Effector memory CD8-positive, alpha-beta T cell (primary cell): ENCODE data around the gene MARCHF3.
"Not testable (repeated sequence)": the region's sequence is repeated elsewhere in the genome, so short reads cannot be mapped to it uniquely, and the experiment has no call there.

Source experiments
- ATAC-seq: fragments of 150-1000 bp; cut with Tn5 transposase; replicated peaks from 2 replicates; pipeline ENCODE4 v1.10.0; 2021; ENCODE audit warnings: mild to moderate bottlenecking, moderate library complexity
- DNase-seq, 3 experiments: peaks; one replicate each; pipeline ENCODE4 v3.0.0; 2021
- H3K27ac Mint-ChIP-seq, 2 donors: one replicate each; pipeline ENCODE4 v1.8.0; 2022; ENCODE audit warnings: mild to moderate bottlenecking in 2 of 2, mixed read lengths in 2 of 2, moderate library complexity in 2 of 2
- H3K27me3 Mint-ChIP-seq, 2 donors: one replicate each; pipeline ENCODE4 v1.8.0; 2022; ENCODE audit warnings: mixed read lengths in 2 of 2
- H3K36me3 Mint-ChIP-seq: one replicate; pipeline ENCODE4 v1.8.0; 2022; ENCODE audit warnings: mild to moderate bottlenecking, moderate library complexity, mixed read lengths; ENCODE audit not compliant: insufficient read depth
- H3K4me1 Mint-ChIP-seq, 2 donors: one replicate each; pipeline ENCODE4 v1.8.0; 2022; ENCODE audit warnings: low read depth in 2 of 2, mixed read lengths in 2 of 2
- H3K4me3 Mint-ChIP-seq, 2 donors: one replicate each; pipeline ENCODE4 v1.8.0; 2022; ENCODE audit warnings: mild to moderate bottlenecking in 2 of 2, mixed read lengths in 2 of 2, moderate library complexity in 2 of 2
- H3K9me3 Mint-ChIP-seq, 2 donors: one replicate each; pipeline ENCODE4 v1.8.0; 2022; ENCODE audit warnings: mixed read lengths in 2 of 2

The MARCHF3 gene

DNA sequence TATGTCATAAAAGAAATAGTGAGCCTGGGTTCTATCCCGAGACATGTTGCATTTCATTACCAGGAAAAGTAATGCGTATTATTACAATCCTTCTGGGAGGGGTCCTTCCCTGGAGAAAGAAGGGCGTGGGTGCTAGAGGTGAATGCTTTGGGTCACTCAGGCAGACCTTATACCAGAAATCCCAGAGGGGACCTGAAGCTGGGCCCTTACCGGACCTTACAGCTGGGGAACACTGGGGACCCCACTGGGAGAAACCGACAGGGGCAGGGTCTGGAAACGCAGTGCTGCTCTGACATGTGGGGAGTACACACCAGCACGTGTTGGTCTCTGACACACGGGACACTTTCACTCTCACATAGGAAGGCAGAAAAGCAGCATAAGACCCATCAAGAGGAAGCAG, 182.1 kb downstream of the MARCHF3 start:
- no peak overlapping the region for H3K27ac Mint-ChIP-seq
- no peak overlapping the region for H3K4me3 Mint-ChIP-seq
- no peak for DNase-seq
- H3K36me3 Mint-ChIP-seq: peaks cover 3% of the 10 kb centered on the region
- H3K9me3 Mint-ChIP-seq: no peaks in the 10 kb centered on the region
- no peak for ATAC-seq
- peaks cover 20 to 33% of the 10 kb centered on the region in 2 donors for H3K4me1 Mint-ChIP-seq
- no peaks in the 10 kb centered on the region for H3K27me3 Mint-ChIP-seq

DNA sequence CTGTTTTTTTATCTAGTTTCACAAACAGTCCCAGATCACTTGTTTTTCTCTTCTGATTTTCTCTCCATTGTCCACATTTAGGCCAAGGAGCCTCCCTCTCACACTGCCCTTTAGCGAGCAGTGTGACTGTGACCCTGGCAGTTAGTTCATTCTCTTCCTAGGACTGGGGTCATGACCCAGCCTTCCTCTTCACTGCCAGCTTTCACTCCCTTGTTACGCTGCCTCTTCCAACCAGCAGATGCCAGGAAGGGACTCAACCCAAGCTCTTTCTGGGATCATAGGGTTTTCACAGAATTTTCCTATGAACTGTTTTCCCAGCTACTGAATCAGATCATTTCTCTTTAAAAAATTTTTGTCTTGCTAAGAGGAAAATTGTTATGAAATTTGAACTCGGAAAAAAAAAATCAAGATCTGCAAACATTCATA, 182.5 kb downstream of the MARCHF3 start:
- H3K4me3 Mint-ChIP-seq: no peak overlapping the region
- ATAC-seq (no peak), DNase-seq (no peak)
- peaks cover 16 to 30% of the 10 kb centered on the region in 2 donors for H3K4me1 Mint-ChIP-seq
- H3K27ac Mint-ChIP-seq: no peak overlapping the region
- H3K27me3 Mint-ChIP-seq: no peaks in the 10 kb centered on the region
- H3K36me3 Mint-ChIP-seq: peaks cover 3% of the 10 kb centered on the region
- H3K9me3 Mint-ChIP-seq: no peaks in the 10 kb centered on the region

DNA sequence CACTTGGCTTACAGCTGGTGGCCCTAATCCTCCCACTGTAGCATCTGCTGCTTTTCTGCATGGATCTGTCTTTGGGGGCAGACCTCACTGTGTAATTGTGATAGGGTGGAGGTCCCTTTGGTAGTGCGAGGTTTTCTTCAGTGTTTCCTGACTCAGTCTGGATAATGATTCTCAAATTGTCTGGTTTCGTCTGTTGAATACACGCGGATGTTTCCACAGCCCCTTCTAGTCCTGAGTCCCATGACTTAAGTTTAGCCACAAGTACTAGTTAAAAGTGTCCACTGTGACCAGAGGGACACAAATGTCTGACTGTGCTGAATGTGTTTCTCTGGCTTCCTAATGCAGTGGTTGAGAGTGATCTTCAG, 182.9 kb downstream of the MARCHF3 start:
- Mint-ChIP-seq H3K27me3 (no peaks in the 10 kb centered on the region), H3K4me3 (no peak overlapping the region), H3K9me3 (no peaks in the 10 kb centered on the region), H3K27ac (no peak overlapping the region), H3K4me1 (peaks cover 13 to 26% of the 10 kb centered on the region in 2 donors), H3K36me3 (peaks cover 3% of the 10 kb centered on the region)
- ATAC-seq: no peak
- no peak for DNase-seq

DNA sequence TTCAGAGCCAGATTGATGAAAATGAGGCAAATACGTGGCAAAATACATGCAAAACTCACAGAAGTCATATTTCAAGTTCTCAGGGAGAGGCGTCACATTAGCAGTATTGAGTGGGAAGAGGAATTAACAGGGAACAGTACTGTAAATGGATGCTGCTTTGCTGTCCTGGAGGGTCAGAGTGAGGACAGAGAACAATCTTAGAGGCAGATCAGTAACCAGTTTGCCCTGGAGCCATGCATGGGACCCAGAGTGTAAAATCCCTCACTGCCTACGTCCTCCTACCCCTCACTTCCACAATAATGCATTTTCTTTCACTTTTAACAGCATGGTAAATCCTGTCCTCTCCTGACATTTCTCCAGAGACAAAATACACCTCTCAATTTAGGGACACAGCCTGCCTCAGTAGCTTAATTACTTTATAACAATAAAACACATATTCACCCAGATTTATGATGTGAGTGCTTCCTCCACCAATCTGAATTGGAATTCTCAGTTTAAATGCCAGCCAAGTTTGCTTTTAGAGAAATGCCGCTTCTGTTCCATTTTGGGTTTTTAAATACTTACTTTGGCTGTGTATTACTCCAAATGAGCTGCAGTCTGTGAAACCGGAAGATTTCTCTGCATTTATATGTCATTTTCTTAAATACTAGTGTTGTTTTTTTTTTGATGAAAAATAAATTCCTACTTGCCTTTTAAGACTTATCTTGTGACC, 183.5 kb downstream of the MARCHF3 start:
- no peak overlapping the region for H3K4me3 Mint-ChIP-seq

DNA sequence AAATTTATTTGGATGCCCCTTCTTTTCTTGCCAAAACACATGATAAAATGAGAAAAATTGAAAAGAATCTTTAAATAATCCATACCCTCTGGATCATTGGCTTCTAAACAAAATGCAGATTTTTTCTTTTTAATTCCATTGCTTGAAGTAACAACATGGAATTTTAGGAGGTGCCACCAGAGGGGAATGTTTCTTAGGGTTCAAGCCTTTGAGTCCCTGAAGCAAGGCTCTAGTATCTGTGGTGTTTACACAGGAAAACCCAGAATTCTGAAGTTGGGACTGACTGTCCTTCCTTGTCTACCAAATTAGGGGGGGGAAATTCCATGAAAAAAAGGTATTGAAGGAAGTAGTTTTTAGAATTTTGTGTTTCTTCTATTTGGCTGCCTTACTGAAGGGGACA, 184.0 kb downstream of the MARCHF3 start:
- Mint-ChIP-seq H3K9me3 (no peaks in the 10 kb centered on the region), H3K4me1 (peaks cover 9 to 22% of the 10 kb centered on the region in 2 donors), H3K27me3 (no peaks in the 10 kb centered on the region), H3K36me3 (peaks cover 3% of the 10 kb centered on the region), H3K4me3 (peak overlapping the region in 1 of 2 donors; percentile 43), H3K27ac (peak overlapping the region in 1 of 2 donors; percentile 77)
- no peak for DNase-seq
- ATAC-seq: no peak

More for the DNA sequence above, 183.5 kb downstream of the MARCHF3 start:
- H3K27me3 Mint-ChIP-seq: no peaks in the 10 kb centered on the region
- DNase-seq (no peak), ATAC-seq (no peak)
- no peak overlapping the region for H3K27ac Mint-ChIP-seq
- peaks cover 11 to 24% of the 10 kb centered on the region in 2 donors for H3K4me1 Mint-ChIP-seq
- H3K36me3 Mint-ChIP-seq: peaks cover 3% of the 10 kb centered on the region
- no peaks in the 10 kb centered on the region for H3K9me3 Mint-ChIP-seq

DNA sequence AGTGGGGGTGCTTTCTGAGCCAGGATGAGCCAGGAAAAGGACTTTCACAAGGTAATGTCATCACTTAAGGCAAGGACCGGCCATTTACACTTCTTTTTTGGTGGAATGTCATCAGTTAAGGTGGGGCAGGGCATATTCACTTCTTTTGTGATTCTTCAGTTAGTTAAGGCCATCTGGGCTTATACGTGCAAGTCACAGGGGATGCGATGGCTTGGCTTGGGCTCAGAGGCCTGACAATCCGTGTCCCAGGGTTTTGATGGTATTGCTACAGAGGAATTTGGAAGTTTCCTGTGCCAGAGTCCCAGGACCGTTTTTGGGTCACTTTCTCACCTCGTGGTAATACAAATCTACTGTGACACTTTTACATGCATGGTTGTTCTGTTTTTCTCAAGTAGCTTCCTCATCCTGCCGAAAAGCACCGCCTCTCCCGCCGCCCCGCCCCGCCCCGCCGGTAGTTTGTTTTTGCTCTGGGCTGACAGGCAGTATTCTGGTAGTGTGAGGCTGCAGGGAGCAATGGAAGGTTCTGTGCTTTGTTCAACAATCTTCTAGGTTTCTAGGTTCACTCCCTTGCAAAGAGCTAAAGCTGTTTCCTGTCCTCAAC, 184.8 kb downstream of the MARCHF3 start:
- peak overlapping the region in 1 of 2 donors; percentile 43 for H3K4me3 Mint-ChIP-seq
- ATAC-seq (peak; percentile 81), DNase-seq (peak in 1 of 3 experiments; percentile 11)
- not testable (repeated sequence) for H3K9me3 Mint-ChIP-seq, H3K27me3 Mint-ChIP-seq, H3K36me3 Mint-ChIP-seq
- H3K4me1 Mint-ChIP-seq: peaks cover 8 to 20% of the 10 kb centered on the region in 2 donors
- peak overlapping the region; percentile 39 to 77 for H3K27ac Mint-ChIP-seq

DNA sequence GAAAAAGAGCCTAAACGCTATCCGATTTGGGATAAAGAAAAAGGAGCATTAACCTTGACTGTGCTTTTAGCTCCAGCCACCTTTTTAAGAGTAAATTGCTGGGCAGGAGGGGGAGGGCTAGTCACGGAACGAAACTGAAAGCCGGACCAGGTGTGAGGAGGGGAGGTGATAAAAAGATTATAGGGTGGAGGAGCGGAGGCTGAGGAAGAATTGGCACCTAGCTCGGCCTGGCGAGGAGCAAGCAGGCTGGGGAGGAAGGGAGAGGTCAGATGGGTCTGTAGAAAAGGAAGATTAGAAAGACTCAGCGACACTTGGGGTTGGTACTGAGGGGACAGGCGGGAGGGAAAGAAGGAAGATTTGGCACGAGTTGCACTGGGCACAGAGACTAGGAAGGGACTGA, 187.0 kb downstream of the MARCHF3 start:
- ATAC-seq, H3K27me3 Mint-ChIP-seq, H3K9me3 Mint-ChIP-seq, H3K36me3 Mint-ChIP-seq, DNase-seq: not testable (repeated sequence)
- H3K4me1 Mint-ChIP-seq: peaks cover 8 to 20% of the 10 kb centered on the region in 2 donors
- H3K27ac Mint-ChIP-seq: peak overlapping the region; percentile 28 to 33
- peak overlapping the region in 1 of 2 donors; percentile 49 for H3K4me3 Mint-ChIP-seq

DNA sequence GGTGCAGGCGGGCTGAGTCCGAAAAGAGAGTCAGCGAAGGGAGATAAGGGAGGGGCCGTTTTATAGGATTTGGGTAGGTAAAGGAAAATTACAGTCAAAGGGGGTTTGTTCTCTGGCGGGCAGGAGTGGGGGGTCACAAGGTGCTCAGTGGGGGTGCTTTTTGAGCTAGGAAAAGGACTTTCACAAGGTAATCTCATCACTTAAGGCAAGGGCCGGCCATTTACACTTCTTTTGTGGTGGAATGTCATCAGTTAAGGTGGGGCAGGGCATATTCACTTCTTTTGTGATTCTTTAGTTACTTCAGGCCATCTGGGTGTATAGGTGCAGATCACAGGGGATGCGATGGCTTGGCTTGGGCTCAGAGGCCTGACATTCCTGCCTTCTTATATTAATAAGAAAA, 191.0 kb downstream of the MARCHF3 start:
- not testable (repeated sequence) for H3K4me1 Mint-ChIP-seq, ATAC-seq, H3K4me3 Mint-ChIP-seq, H3K9me3 Mint-ChIP-seq, H3K27me3 Mint-ChIP-seq, DNase-seq
- peaks cover 19% of the 10 kb centered on the region for H3K36me3 Mint-ChIP-seq
- H3K27ac Mint-ChIP-seq: peak overlapping the region in 1 of 2 donors; percentile 14

DNA sequence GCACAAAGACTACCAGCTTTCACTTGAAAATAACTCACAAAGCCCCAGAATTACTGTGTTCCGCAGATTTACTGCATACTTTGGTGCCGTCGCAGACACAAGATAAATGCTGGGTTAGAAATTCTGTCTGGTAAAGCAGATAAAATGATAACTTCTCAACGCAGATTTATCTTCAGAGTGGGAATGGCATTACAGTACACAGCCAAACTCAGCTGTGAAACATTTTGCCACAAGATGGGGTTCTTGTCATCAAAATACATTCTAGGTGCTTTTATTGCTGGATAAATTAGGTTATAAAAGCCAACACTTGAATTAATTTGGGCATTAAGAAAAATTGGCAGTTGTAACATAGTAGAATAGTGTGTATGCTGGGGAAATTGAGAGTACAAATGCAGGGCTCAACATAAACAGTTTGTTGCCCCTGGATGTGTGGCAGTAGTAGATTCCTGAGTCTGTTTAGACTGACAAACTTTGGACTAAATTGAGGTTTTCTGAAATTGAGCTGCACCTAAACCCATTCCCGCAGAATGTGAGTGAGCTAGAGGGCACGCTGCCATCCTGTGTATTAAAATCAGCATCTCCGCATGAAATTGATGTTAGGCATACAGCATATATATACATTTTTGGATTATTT, 192.3 kb downstream of the MARCHF3 start:
- H3K27me3 Mint-ChIP-seq: no peaks in the 10 kb centered on the region
- H3K27ac Mint-ChIP-seq: no peak overlapping the region
- no peaks in the 10 kb centered on the region for H3K9me3 Mint-ChIP-seq
- H3K36me3 Mint-ChIP-seq: peaks cover 26% of the 10 kb centered on the region
- no peak for ATAC-seq
- no peak overlapping the region for H3K4me3 Mint-ChIP-seq
- H3K4me1 Mint-ChIP-seq: no peaks in the 10 kb centered on the region
- no peak for DNase-seq

DNA sequence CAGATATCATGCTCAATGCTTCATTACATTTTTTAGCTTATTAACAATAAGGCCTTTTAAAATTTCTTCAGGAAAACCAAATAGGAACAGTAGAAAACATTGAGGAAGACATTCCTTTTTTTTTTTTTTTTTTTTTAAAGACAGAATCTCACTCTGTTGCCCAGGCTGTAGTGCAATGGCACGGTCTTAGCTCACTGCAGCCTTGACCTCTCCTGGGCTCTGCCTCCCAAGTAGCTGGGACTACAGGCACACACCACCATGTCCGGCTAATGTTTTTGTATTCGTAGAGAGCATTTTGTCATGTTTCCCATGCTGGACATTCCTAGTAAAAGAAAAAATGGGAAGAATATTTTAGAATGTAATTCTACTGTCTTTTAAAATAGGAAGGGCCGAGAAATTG, 193.1 kb downstream of the MARCHF3 start:
- Mint-ChIP-seq H3K27me3 (no peaks in the 10 kb centered on the region), H3K27ac (no peak overlapping the region), H3K4me1 (no peaks in the 10 kb centered on the region), H3K36me3 (peaks cover 29% of the 10 kb centered on the region), H3K9me3 (no peaks in the 10 kb centered on the region), H3K4me3 (no peak overlapping the region)
- ATAC-seq (no peak), DNase-seq (no peak)

DNA sequence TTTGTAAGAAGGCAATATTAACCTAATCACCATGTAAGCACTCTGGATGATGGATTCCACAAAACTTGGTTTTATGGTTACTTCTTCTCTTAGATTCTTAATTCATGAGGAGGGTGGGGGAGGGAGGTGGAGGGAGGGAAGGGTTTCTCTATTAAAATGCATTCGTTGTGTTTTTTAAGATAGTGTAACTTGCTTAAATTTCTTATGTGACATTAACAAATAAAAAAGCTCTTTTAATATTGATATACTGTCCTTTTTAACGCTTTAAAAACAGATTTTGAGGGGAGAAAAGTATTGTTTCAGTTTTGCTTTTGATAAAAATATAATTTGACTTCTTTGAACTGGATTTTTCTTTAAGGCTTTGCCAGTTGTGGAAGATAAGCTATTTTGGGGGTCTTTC, 193.6 kb downstream of the MARCHF3 start:
- no peak overlapping the region for H3K27ac Mint-ChIP-seq
- H3K36me3 Mint-ChIP-seq: peaks cover 31% of the 10 kb centered on the region
- no peaks in the 10 kb centered on the region for H3K4me1 Mint-ChIP-seq
- ATAC-seq (no peak), DNase-seq (no peak)
- no peaks in the 10 kb centered on the region for H3K27me3 Mint-ChIP-seq
- no peak overlapping the region for H3K4me3 Mint-ChIP-seq
- H3K9me3 Mint-ChIP-seq: no peaks in the 10 kb centered on the region

DNA sequence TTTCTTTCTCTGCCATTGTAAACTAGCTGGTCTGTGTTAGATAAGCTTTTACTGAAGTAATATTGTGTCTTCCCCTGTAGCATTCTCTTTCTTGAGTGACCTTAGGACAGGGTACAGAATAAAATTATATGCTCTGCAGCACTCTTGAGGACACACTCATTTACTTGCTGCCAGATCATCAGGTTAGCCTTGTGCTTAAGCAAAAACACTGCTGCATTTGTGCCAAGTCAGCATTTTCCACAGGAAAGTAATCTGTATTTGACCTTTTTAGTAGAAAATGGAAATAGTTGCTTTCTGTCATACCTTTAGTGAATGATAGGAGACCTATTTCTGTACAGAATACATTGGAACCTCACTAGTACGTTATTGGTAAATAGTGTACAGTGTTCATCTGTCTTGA, 199.2 kb downstream of the MARCHF3 start:
- Mint-ChIP-seq H3K4me1 (no peaks in the 10 kb centered on the region), H3K27me3 (no peaks in the 10 kb centered on the region), H3K9me3 (no peaks in the 10 kb centered on the region), H3K27ac (peak overlapping the region in 1 of 2 donors; percentile 28), H3K4me3 (no peak overlapping the region), H3K36me3 (peaks cover 33% of the 10 kb centered on the region)
- ATAC-seq (no peak), DNase-seq (no peak)

DNA sequence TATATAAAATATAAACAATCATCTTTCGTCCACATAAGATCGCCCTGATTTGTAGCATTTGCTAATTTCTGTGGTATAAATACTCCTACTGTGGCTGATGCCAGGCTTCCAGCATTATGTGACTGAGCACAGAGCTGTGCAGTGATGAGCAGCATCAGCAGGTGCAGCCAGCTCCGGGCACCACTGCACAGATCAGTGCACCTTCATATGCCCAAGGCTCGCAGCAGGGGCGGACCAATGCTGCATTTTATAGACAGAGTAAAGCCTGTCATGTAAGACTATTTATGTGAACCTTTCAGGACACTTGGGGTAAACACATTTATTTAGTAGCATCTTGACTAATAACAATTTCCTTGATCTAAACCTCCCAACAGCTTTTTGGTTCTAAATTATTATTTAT, 200.3 kb downstream of the MARCHF3 start:
- no peaks in the 10 kb centered on the region for H3K9me3 Mint-ChIP-seq
- peaks cover 29% of the 10 kb centered on the region for H3K36me3 Mint-ChIP-seq
- no peaks in the 10 kb centered on the region for H3K4me1 Mint-ChIP-seq
- no peak overlapping the region for H3K4me3 Mint-ChIP-seq
- no peaks in the 10 kb centered on the region for H3K27me3 Mint-ChIP-seq
- H3K27ac Mint-ChIP-seq: no peak overlapping the region
- ATAC-seq: no peak
- DNase-seq: no peak

DNA sequence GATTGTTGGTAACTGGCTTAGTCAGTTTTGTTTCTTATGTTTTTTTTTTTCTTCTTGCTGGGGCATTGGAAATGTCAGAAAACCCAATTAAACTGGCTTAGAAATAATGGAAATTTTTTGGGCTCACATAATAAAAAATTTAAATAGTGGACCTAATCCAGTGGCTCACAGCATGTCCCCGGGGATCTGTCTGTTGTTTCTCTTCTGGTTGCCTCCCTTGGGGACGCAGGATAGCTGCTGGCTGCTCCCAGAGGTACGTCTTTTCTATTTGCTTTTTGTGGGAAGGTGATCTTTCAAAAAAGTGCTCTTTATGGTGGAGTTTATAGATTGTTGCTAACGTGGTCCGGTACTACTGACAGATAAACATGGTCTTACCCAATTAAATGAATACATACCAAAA, 201.3 kb downstream of the MARCHF3 start:
- Mint-ChIP-seq H3K9me3 (no peaks in the 10 kb centered on the region), H3K27ac (peak overlapping the region in 1 of 2 donors; percentile 35)

More for the DNA sequence above, 201.3 kb downstream of the MARCHF3 start:
- H3K4me1 Mint-ChIP-seq: no peaks in the 10 kb centered on the region
- no peak overlapping the region for H3K4me3 Mint-ChIP-seq
- no peak for ATAC-seq
- DNase-seq: no peak
- peaks cover 25% of the 10 kb centered on the region for H3K36me3 Mint-ChIP-seq
- no peaks in the 10 kb centered on the region for H3K27me3 Mint-ChIP-seq
